GM19397 (cell line): ENCODE data around the gene LRCH1.

Experiments used
- ATAC-seq: cut with Tn5 transposase; IDR thresholded peaks from one replicate; pipeline ENCODE4 v1.9.1; 2021; ENCODE audit warnings: mild to moderate bottlenecking, moderate library complexity; ENCODE audit not compliant: unreplicated experiment

Gene LRCH1

DNA sequence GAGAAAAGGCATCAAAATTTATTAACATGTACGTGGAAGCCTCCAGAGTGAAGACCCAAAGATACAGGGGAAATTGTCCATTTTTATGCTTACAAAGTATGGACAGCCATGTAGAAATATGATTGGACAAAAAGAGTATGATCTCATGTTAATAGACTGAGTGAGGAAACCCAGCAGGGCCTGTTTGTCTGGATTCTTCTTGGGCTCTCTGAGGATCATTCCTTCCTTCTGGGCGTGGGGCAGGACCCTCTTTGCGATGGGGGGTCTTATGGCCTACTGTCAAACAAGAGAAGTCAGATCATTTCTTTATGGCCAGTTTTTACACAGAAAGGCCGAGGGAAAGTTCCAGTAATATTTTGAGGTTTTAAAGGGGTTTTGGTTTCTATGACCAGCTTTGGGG, 133.2 kb downstream of the LRCH1 start:
- ATAC-seq: no peak

DNA sequence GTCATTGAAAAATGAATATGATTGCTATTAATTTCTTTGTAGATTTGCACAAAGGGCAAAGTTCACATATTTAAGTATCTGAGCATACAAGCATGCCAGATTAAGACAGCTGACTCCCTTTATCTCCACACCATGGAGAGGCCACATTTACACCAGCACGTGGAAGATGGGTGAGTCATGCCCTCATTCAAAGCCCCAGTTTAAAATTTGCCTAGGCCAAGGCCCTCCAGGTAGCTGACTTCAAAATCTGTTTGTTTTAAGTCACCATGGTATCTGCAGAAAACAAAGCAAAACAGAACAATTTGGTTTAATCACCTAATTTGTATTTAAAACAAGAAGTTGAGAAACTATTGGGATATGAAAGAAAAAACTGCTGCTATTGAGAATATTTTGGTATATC, 134.8 kb downstream of the LRCH1 start:
- ATAC-seq: no peak

DNA sequence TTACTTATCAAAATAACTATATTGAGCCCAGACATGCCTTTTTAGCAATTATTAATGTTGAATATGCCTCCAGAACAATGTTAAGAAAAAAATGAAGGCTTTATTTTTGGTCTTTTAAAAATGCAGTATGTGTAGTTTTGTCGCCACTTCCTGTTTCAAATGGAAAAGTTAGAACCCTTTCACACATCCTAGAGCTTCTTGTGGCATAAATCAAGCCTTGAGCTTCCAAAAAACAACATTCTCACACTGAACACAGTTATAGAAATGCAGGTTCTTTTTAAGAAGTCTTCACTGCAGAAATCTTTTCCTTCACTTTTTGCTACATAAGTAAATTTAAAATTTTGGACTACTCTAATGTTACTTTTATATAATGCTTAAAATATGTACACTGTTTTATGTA, 135.3 kb downstream of the LRCH1 start:
- ATAC-seq: no peak

DNA sequence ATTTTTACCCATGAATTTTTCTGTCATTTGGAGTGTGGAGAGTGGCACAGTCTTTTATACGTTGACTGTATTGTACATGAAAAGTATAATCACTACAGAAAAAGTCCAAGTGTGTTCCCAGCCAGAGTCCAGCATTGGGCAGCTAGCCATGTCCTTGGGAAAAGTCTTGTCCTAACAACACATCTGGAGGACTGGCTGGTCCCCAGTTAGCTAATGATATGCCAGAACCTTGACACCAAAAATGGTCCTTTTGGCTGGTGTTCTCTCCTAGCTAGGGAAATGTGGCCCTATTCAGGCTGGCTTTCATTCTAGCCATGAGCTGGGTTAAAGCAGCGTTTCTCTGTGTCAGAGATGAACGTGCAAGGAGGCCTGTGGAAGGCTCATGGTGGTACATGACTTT, 145.0 kb downstream of the LRCH1 start:
- ATAC-seq: no peak

DNA sequence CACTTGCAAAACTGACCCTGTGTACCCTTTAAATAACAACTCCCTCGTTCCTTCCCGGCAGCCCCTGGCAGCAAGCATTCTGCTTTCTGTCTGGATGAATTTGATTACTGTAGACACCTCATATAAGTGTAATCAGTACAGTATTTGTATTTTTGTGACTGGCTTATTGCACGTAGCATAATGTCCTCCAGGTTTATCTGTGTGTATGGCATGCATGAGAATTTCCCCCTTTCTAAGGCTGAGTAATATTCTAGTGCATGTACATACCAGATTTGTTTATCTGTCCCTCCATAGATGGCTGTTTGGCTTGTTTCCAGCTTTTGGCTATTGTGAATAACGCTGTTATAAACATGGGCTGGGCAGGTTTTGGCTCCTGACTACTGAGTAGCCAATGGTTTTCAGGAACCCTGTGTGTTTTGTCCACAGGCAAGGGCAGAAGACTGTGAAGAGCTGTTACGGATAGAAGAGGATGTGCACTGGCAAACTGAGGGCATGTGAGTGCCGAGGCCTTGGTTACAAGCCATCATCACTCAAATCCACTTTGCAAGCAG, 146.0 kb downstream of the LRCH1 start:
- no peak for ATAC-seq

DNA sequence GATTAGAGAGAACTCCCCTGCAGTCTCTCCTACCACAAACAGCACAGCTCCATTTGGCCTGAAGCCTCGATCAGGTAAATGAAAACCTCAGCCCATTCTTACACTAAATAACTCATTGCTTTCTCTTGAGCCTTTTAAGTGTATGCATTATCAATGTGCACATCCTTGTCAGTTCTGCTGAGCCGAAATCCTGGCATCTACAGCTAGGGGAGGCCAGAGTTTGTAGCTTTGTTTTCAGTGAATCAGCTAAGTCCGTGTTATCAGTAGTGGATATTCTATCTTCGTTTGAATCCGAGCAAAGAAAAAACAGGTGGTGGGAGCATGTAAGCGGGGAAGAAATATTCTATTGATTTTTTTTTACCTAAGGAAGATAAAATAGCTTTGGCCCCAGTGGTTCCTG, 159.6 kb downstream of the LRCH1 start:
- ATAC-seq: no peak

DNA sequence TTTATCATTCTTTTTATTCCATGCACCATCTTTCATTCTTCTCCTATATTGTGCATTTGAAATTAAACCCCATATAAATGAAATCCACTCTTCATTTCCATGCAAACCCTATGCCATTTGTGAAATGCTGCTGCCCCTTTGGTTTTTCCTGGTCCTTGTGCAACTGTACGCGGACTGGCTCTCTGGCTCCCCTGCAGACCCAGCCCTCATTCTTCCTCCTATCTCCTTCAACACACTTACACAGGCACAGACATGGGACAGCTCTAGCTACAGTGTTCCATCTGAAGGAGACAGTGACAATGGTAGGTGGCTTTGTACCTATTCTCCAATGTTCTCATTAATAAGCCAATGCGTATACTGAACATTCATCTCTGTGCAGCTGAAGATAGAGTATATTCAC, 162.4 kb downstream of the LRCH1 start:
- ATAC-seq: no peak

DNA sequence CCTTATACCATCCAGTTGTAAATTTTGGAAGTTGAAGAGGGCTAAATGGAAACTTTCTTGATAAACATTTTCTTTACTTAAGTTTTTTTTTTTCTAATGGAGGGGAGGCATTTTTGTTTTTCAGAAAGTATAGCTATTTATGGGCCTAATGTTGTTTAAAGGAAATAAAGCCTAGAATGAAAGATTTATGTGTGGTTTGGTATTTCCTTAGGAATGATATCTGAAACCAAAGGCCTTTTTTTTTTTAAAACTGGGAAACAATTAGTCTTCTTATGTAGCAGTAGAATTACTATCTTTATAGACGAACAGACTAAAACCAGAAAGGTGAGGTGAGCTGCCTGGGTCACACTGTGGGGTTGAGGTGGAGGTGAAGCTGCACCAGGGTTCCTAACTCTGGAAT, 163.9 kb downstream of the LRCH1 start:
- no peak for ATAC-seq

DNA sequence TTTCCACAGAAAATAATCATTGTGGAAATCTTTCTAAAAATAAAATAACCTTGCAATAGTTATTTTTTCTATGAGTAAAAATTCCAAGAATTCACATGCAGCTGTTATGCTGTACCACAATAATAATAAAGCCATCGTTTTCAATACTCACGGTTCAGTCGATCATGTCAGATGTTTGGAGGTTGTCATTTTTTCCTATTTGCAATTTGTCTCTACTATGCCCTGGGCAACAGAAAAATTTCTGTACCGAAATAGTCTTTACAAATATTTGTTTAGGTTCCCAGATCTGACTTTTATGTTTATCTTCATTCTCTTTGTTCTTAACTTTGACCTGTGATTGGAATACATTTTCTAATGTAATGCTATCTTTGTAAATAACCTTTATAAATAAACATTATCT, 164.3 kb downstream of the LRCH1 start:
- no peak for ATAC-seq

DNA sequence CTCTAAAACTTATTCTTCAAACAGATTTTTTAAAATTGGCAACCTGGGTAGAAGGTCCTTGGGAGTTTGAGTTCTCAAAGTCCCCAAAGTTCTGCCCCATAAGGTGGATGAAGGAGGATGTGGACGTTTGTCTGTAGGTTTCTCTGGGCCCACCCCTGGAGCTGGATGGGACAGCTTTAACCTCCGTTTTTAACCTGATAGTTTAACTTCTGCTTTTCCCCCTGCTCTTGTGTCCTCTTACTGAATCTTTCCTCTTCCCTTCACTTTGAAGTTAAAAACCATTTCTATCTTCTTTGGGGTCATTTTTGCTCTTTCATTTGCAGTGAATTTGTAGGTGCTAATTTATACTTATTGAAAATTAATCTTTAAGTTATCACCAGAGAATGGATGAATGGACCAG, 164.9 kb downstream of the LRCH1 start:
- ATAC-seq: no peak

DNA sequence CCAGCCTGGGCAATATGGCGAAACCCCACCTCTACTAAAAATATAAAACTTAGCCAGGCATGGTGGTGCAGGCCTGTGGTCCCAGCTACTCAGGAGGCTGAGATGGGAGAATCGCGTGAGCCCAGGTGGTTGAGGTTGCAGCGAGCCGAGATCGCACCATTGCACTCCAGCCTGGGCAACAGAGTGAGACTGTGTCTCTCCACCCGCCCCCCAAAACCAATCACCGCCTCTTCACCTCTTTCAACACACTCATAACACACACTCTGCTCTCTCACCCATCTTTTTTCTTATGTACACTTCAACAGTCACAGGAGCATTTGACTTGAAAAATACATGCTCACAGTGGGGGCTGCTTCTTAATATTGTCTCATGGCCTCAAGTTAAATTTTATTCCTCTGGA, 167.2 kb downstream of the LRCH1 start:
- ATAC-seq: no peak

DNA sequence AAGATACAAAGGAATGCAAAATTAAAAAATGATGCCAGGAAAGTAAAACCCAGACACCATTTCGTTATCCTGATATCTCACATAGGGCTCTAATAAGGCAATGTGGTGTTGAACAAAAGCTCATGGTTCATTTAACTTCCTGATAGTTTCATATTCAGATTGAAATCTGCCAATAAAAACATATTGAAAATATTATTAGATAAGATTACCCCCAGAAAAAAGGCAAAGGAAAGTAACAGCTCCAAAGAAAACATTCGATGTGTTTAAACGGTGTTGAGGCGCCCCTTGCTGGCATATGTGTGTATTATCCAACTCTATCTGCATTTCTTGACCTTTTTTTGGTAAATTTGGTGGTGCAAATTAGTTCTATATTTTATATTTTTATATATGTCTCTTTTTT, 168.1 kb downstream of the LRCH1 start:
- ATAC-seq: no peak

DNA sequence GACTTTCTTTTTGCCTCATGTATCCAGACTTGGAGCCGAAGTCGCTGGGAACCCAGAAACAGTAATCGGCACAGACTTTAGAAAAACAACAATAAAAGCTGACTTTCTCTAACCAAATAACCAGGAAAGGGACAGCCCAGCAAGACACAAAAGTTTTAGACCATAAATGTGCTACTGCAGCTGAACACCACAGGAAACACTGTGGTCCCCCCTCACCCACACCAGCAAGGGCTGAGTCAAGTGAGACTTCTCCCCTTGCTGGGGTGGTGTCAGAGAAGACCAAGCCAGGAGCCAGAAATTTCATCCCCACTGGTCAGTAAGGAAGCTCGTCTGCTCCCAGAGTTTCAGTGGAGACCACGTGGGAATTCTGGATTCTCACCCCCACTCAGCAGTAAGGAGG, 173.4 kb downstream of the LRCH1 start:
- ATAC-seq: no peak

DNA sequence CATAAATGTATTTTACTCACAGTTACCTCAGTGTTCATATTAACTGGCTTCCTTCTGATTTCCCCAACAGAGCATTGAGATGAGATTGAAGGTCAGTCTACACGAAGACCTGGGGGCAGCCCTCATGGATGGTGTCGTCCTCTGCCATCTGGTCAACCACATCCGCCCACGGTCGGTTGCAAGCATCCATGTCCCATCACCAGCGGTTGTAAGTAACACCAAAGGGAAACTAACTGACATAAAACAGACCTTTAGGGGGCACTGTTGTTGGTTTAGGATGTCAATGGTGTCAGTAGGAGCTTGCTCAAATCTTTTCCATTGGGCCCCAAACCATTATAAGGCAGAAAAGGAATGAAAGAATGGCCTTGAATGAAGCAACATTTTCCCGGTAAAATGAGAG, 175.8 kb downstream of the LRCH1 start:
- no peak for ATAC-seq

DNA sequence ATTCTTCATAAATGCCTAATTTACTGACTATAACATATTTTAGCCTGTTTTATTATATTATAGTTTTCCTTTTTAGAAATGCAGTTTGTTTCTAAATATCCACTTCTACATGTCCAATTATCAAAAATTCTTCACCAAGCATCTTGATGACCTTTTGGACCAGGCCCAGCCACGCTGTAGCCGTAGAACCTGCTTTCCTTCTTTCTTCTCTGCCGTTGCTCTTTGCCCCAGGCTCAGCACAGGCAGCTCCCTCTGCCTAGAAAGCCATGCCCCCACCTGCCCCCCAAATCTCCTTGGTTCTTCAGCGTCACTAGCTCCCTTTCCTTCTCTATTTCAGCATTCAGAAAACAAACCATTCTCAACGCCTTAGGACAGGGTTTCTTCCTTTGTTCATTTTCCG, 178.6 kb downstream of the LRCH1 start:
- no peak for ATAC-seq

DNA sequence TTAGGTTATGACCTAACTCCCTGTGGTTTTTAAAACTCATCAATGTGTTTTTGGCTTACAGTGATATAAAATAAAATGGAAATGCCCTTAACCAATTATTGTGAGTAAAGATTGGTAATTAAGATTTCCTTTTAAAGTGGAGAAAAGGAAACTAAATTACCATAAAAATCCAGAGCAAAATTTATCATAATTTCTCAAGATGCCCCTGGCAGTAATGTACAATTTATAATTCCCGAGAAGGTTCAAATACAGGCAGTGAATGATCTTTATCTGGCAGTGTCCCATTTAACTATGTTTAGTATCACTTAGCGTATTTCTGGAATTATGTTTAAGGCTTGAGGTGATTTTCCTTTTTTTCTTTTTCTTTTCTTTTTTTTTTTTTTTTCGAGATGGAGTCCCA, 182.5 kb downstream of the LRCH1 start:
- no peak for ATAC-seq

DNA sequence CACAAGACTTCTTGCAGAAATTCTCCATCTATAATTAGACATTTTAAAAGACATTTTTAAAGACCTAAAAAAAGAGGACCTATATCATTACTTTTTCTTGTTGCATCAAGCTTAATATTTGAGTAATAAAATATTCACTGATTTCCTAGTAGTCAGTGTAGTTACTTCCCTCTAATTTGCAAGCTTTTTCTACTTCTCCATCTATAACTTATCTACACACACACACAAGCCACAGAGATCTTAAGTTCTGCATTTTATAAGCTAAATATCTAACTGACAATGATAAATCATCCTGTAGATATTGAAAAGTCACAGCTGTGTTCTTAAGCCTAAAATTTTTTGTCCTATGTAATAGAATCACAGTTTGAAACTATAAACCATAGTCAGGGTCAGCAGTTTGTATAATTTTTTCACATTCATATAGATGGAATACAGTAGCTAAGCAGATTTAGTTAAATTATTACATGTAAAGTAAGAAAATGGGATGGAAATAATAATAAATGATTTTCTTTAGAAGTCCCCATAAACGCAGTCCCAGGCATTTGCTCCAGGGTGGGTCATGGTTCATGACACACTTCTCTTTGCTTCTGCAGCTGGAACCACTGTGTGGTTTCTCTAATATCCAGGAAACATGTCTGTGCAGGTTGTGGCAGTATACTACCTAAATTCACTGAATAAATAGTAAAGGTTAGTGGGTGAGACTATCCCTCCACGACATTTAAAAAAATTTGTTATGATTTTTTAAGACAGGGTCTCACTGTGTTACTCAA, 183.8 kb downstream of the LRCH1 start:
- ATAC-seq: no peak

DNA sequence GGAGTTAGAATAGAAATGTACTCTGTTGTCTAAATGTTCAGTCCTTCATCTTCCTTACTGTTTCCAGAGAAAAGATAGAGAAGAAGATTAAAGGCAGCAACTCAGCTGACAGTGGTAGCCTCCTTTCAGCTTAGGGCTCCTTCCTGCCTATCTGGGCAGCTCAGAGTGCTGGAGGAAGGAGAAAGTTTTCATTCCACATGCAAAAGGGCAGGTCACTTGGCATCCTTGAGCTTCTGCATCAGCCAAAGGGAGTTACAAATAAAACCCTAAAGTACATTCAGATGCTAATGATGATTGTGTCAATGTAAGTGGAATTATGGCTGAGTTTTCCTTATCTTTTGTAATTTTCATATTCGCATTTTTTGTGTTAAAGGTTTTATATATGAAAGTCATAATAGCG, 185.1 kb downstream of the LRCH1 start:
- no peak for ATAC-seq

DNA sequence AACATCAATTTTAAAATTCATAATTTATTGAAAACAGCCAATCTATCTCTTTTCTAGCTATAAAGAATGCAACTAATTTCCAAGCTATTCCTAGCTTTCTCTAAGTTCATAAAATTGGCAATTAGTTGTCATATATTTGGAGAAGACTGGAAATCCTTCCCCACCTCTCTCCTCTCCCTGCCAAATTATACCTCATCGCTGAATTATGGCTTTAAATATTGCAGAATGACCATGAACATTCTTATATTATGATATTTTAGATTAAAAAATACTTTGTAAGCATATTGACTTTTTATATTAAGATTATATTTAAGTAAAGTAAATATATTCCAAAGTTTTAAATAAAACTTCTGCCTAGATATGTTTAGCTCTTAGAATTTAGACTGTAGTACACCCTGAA, 185.8 kb downstream of the LRCH1 start:
- ATAC-seq: no peak

DNA sequence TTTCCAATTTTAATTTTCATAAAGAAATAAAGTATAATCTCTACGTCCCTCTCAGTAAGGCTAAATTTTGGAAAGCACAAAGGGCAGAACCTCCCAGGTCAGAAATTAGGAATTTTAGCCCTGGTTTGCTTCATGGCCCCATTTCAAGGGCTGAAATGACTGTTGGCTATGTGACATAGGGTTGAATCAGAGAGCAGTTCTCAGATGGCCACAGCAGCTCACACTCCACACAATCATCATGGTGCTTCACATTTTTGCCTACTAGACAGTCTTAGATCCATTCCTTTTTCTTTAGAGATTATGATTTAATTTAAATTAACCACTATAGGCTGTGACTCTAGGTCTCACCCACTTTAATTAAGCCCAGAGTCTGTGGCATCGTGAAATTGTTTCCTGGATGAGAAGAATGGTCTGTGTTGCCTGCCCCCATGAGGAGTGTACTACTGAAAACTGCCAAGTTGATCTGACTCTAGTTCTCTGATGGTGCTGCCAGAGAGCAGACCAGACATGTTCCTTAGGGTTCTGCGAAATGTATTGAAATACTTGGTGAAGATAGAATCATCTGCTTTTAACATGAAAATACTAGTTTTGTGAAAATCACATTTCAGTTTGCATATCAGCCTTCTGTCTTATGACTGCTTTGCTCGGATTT, 186.6 kb downstream of the LRCH1 start:
- no peak for ATAC-seq

DNA sequence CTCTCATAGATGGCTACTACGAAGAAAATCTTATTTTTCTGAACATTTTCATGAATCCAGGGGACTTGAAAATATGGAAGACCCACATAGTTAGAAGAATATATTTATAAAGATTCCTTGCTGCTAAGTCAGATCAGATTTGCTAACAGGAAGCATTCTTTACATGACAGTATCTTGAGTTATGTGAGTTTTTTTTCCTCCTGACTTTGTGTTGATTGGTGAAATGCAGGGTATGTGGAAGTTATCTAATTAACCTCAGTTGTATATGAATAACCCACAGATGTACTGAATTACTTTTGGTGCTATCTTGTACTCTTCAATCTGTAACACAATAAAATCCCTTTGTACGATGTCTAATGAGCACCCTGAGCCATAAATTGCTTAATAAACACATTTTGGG, 190.2 kb downstream of the LRCH1 start:
- no peak for ATAC-seq

DNA sequence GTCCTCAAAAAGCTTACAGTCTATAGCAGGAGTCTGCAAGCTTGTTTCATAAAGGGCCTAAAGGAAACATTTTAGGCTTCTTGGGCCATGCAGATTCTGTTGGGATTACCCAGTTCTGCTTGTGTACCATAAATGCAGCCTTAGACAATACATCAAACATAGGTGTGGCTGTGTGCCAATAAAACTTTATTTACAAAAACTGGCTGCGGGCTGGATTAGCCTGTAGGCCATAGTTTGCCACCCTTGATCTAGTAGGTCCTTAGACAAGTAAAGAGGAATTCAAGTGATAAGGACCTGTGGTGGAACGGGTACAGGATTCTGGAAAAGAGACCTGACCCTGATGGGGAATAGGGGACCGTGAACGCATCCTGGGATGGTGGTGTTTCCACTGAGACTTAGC, 192.1 kb downstream of the LRCH1 start:
- ATAC-seq: no peak

DNA sequence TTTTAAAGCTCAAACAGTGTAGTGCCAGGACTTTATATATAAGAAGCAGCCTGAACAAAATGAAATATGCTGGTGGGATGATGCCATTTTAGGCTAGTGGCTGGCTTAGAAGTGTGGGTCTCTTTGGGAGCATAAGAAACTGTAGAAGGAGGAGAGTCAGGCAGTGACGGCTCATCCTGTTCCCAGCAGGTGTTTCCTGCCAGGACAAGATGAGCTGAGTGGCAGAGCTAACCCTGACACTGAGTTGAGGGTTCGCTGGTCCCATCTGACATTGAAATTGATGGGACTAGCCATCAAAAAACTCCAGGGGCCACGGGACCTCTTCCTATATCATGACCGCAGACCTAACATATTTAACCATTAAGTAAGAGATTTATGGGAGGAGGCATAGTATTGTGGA, 192.7 kb downstream of the LRCH1 start:
- ATAC-seq: no peak
